Liver (tissue), 3 donors: ENCODE measurements around the gene CCDC61.

ENCODE experiments used
- EGR1 ChIP-seq, 2 donors: IDR thresholded peaks; 2 replicates each; pipeline ENCODE4 v1.6.1; 2016 to 2018; ENCODE audit warnings: antibody characterized with exemption in 2 of 2, low read depth in 2 of 2
- HNF4G ChIP-seq: IDR thresholded peaks from 2 replicates; pipeline ENCODE4 v1.6.1; 2016; ENCODE audit warnings: antibody characterized with exemption
- JUND ChIP-seq, 2 donors: IDR thresholded peaks; 2 replicates each; pipeline ENCODE4 v1.6.1; 2016; ENCODE audit warnings: antibody characterized with exemption in 2 of 2
- NR2F2 ChIP-seq: IDR thresholded peaks from 2 replicates; pipeline ENCODE4 v1.6.1; 2016; ENCODE audit warnings: antibody characterized with exemption
- RXRA ChIP-seq, 2 donors: IDR thresholded peaks; 2 replicates each; pipeline ENCODE4 v1.6.1; 2017 to 2018; ENCODE audit warnings: antibody characterized with exemption in 2 of 2, mild to moderate bottlenecking in 1 of 2
- SP1 ChIP-seq: IDR thresholded peaks from 2 replicates; pipeline ENCODE4 v1.6.1; 2018; ENCODE audit warnings: antibody characterized with exemption, mild to moderate bottlenecking
- TAF1 ChIP-seq: conservative IDR thresholded peaks from 2 replicates; pipeline ENCODE4 v1.6.1; 2016; ENCODE audit warnings: antibody characterized with exemption, mild to moderate bottlenecking
- YY1 ChIP-seq: IDR thresholded peaks from 2 replicates; pipeline ENCODE4 v1.6.1; 2016; ENCODE audit warnings: antibody characterized with exemption, mild to moderate bottlenecking
- TF ChIP-seq, protein P1 (sequence below): fragments of 150-350 bp; IDR thresholded peaks from 2 replicates; pipeline ENCODE4 v1.5.1; 2017; ENCODE audit warnings: improper control_type of control experiment, low read depth, low read length; ENCODE audit not compliant: missing input control
- TF ChIP-seq, protein P2 (sequence below): IDR thresholded peaks from 2 replicates; pipeline ENCODE4 v1.6.1; 2016; ENCODE audit warnings: antibody characterized with exemption
- TF ChIP-seq, protein P3 (sequence below): IDR thresholded peaks from 2 replicates; pipeline ENCODE4 v1.6.1; 2016; ENCODE audit warnings: antibody characterized with exemption
- donor health status: healthy.
- donor health status: healthy.

DNA sequence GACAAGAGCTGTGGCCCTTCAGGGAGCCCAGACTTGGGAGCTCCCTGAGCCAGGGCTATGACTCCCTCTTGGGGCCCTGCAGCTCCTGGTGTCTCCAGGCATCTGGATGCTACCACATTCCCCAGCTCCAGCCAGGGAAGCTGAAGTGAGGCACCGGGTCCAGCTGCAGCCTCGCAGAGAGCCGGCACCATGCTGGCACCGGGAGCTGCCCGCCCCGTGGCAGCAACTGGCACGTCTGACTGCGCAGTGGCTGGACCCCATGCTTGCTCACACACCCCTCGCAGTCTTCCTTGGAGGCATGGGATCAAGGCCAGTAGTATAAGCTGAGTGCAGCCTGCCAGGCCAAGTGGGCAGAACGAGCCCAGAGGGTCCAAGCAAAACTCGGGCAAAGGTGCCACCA lies 38.1 kb downstream of the CCDC61 start:
- TF ChIP-seq, protein P1, sequence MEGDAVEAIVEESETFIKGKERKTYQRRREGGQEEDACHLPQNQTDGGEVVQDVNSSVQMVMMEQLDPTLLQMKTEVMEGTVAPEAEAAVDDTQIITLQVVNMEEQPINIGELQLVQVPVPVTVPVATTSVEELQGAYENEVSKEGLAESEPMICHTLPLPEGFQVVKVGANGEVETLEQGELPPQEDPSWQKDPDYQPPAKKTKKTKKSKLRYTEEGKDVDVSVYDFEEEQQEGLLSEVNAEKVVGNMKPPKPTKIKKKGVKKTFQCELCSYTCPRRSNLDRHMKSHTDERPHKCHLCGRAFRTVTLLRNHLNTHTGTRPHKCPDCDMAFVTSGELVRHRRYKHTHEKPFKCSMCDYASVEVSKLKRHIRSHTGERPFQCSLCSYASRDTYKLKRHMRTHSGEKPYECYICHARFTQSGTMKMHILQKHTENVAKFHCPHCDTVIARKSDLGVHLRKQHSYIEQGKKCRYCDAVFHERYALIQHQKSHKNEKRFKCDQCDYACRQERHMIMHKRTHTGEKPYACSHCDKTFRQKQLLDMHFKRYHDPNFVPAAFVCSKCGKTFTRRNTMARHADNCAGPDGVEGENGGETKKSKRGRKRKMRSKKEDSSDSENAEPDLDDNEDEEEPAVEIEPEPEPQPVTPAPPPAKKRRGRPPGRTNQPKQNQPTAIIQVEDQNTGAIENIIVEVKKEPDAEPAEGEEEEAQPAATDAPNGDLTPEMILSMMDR, result no peak
- no peak for TF ChIP-seq NR2F2
- no peak for TF ChIP-seq YY1
- no peak for TF ChIP-seq EGR1 (IDR thresholded peaks at IDR 0.05; ENCODE audit: low read depth in 2 of 2)
- TF ChIP-seq, protein P2, sequence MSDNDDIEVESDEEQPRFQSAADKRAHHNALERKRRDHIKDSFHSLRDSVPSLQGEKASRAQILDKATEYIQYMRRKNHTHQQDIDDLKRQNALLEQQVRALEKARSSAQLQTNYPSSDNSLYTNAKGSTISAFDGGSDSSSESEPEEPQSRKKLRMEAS, result no peak
- no peak for TF ChIP-seq RXRA (IDR thresholded peaks at IDR 0.05)
- no peak for TF ChIP-seq TAF1
- no peak for TF ChIP-seq JUND (IDR thresholded peaks at IDR 0.05)
- TF ChIP-seq, protein P3, sequence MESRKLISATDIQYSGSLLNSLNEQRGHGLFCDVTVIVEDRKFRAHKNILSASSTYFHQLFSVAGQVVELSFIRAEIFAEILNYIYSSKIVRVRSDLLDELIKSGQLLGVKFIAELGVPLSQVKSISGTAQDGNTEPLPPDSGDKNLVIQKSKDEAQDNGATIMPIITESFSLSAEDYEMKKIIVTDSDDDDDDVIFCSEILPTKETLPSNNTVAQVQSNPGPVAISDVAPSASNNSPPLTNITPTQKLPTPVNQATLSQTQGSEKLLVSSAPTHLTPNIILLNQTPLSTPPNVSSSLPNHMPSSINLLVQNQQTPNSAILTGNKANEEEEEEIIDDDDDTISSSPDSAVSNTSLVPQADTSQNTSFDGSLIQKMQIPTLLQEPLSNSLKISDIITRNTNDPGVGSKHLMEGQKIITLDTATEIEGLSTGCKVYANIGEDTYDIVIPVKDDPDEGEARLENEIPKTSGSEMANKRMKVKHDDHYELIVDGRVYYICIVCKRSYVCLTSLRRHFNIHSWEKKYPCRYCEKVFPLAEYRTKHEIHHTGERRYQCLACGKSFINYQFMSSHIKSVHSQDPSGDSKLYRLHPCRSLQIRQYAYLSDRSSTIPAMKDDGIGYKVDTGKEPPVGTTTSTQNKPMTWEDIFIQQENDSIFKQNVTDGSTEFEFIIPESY, result no peak
- TF ChIP-seq HNF4G, result no peak
- TF ChIP-seq SP1, result no peak
